ENCODE results near the gene UBE2S. TPM values are rescaled to one million over a fixed set of nuclear protein-coding genes. Genes with fewer than 3 reads are reported as not detected.

UBE2S gene
- polyA plus RNA-seq, 3 donors, result 16.1 to 40.9 (median 21.9) TPM

- Histone ChIP-seq H3K36me3 (replicated peaks in 1 of 2; ENCODE audit: control insufficient read depth in 1 of 2, insufficient read depth in 2 of 2, low read length in 2 of 2) (no peaks in the 10 kb centered on the region), H3K79me2 (ENCODE audit: insufficient read depth, low read length) (no peaks in the 10 kb centered on the region), H3K4me1 (ENCODE audit: control insufficient read depth in 1 of 2, insufficient read depth in 2 of 2, low read length in 2 of 2) (peaks cover 21 to 24% of the 10 kb centered on the region in 2 donors), H3K9me3 (replicated peaks in 1 of 2; ENCODE audit: control insufficient read depth in 1 of 2, insufficient read depth in 1 of 2, low read length in 2 of 2) (peaks cover 0 to 22% of the 10 kb centered on the region in 2 donors), H3K27ac (ENCODE audit: low read depth in 1 of 2, low read length in 2 of 2) (no peak within 1 kb of the TSS), H4K20me1 (ENCODE audit: insufficient read depth, low read length) (no peaks in the 10 kb centered on the region), H2AFZ (ENCODE audit: insufficient read depth, low read depth, low read length, poor library complexity, severe bottlenecking) (no peak within 1 kb of the TSS), H3K4me2 (replicated peaks; ENCODE audit: extremely low read depth, low read length, poor library complexity, severe bottlenecking) (no peak within 1 kb of the TSS), H3K4me3 (replicated peaks in 1 of 3; ENCODE audit: low read depth in 2 of 3, low read length in 3 of 3) (no peak within 1 kb of the TSS), H3K9ac (ENCODE audit: insufficient read depth, low read length, poor library complexity, severe bottlenecking) (no peak within 1 kb of the TSS), H3K27me3 (ENCODE audit: control insufficient read depth in 2 of 2, insufficient read depth in 2 of 2, low read length in 2 of 2) (peaks cover 26 to 76% of the 10 kb centered on the region in 2 donors)
- Mint-ChIP-seq H3K27ac (no peak within 1 kb of the TSS), H3K36me3 (peaks cover 5 to 12% of the 10 kb centered on the region in 2 donors), H3K27me3 (ENCODE audit: low read depth in 3 of 3) (peaks cover 39 to 76% (median 60%) of the 10 kb centered on the region in 3 donors), H3K9me3 (peaks cover 0 to 38% (median 13%) of the 10 kb centered on the region in 7 donors), H3K4me1 (peaks cover 21% of the 10 kb centered on the region), H3K4me3 (peak within 1 kb of the TSS in 1 of 2 donors; percentile 74)
- no peak for DNase-seq
- no peak for TF ChIP-seq CTCF (IDR thresholded peaks at IDR 0.05)
- intact Hi-C loops (cut with micrococcal nuclease), result no loop called here
- 2% methylated on average over 33 of the region's 43 CpGs for WGBS (ENCODE audit: insufficient coverage)
Measured at GRCh38 chr19:55443045-55443823, 35.6 kb upstream of the UBE2S start, which contains the start of gene SHISA7. SHISA7 (minus strand) TSS chr19:55443300; CDS start chr19:55442863, 437 bp downstream.

GRCh38 chr19:55442372-55442961 is 34.9 kb upstream of the UBE2S start:
- H3K9ac ChIP-seq (ENCODE audit: insufficient read depth, low read length, poor library complexity, severe bottlenecking), result no peak overlapping the region

More at GRCh38 chr19:55442372-55442961, 34.9 kb upstream of the UBE2S start:
- H3K27ac ChIP-seq (ENCODE audit: low read depth in 1 of 2, low read length in 2 of 2), result no peak overlapping the region
- no peak overlapping the region for H2AFZ ChIP-seq (ENCODE audit: insufficient read depth, low read depth, low read length, poor library complexity, severe bottlenecking)
- H3K4me3 ChIP-seq (replicated peaks in 1 of 3; ENCODE audit: low read depth in 2 of 3, low read length in 3 of 3), result no peak overlapping the region
- Mint-ChIP-seq H3K4me3 (peak overlapping the region in 1 of 2 donors; percentile 74), H3K27ac (no peak overlapping the region), H3K9me3 (peaks cover 0 to 38% (median 13%) of the 10 kb centered on the region in 7 donors), H3K27me3 (ENCODE audit: low read depth in 3 of 3) (peaks cover 41 to 80% (median 60%) of the 10 kb centered on the region in 3 donors), H3K36me3 (peaks cover 5 to 12% of the 10 kb centered on the region in 2 donors), H3K4me1 (peaks cover 21% of the 10 kb centered on the region)
- intact Hi-C loops (cut with micrococcal nuclease), result no loop called here
- peaks cover 21 to 24% of the 10 kb centered on the region in 2 donors for H3K4me1 ChIP-seq (ENCODE audit: control insufficient read depth in 1 of 2, insufficient read depth in 2 of 2, low read length in 2 of 2)
- H3K4me2 ChIP-seq (replicated peaks; ENCODE audit: extremely low read depth, low read length, poor library complexity, severe bottlenecking), result no peak overlapping the region
- peaks cover 0 to 22% of the 10 kb centered on the region in 2 donors for H3K9me3 ChIP-seq (replicated peaks in 1 of 2; ENCODE audit: control insufficient read depth in 1 of 2, insufficient read depth in 1 of 2, low read length in 2 of 2)
- WGBS (ENCODE audit: insufficient coverage), result under 1% methylated on average over 65 of the region's 72 CpGs
- no peak for TF ChIP-seq CTCF (IDR thresholded peaks at IDR 0.05)
- peaks cover 26 to 74% of the 10 kb centered on the region in 2 donors for H3K27me3 ChIP-seq (ENCODE audit: control insufficient read depth in 2 of 2, insufficient read depth in 2 of 2, low read length in 2 of 2)
- no peaks in the 10 kb centered on the region for H3K36me3 ChIP-seq (replicated peaks in 1 of 2; ENCODE audit: control insufficient read depth in 1 of 2, insufficient read depth in 2 of 2, low read length in 2 of 2)
- no peaks in the 10 kb centered on the region for H4K20me1 ChIP-seq (ENCODE audit: insufficient read depth, low read length)
- DNase-seq, result no peak
- H3K79me2 ChIP-seq (ENCODE audit: insufficient read depth, low read length), result no peaks in the 10 kb centered on the region

All from CD14-positive monocyte (primary cell).